Stimulated activated CD8-positive, alpha-beta memory T cell treated with anti-CD3 and anti-CD28 coated beads, Interleukin-2, amount 100 ng/mL, for 48 hours (primary cell): ENCODE results near the gene DLEC1.

ENCODE experiments used
- DNase-seq, 2 donors: peaks; one replicate each; pipeline ENCODE4 v3.0.0-alpha.2; 2020; ENCODE audit warnings: low read depth in 2 of 2

DLEC1 gene

DNA sequence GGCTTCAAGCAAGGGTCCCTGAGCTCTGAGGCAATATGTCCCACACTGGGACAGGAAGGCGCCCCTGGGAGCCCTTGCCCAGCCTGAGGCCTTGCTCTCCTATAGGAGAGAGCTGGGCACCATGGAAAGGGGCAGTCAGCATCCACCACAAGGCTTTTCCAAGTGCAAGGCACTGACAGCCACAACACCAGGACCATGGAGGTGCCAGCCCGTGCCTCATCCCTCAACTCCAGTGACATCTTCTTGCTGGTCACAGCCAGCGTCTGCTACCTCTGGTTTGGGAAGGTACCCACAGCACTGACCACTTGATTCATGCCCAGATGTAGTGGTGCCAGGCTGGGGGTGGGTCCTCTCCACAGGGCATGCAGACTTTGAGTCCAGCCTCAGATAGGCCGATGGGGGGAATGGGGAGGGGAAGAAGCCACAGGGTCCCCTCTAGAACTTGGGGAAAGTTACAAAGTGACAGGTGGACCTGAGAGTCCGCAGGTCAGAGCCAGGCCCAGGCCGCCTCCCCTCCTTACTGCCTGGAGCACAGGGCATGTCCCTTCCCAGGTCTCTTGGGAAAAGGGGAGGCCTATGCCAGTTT is 36.6 kb upstream of the DLEC1 start:
- no peak for DNase-seq

GRCh38 chr3:38002940-38003339 is 36.1 kb upstream of the DLEC1 start:
- no peak for DNase-seq

GRCh38 chr3:38003371-38003816 is 35.6 kb upstream of the DLEC1 start:
- peak; percentile 51 to 55 for DNase-seq

- DNase-seq, result no peak
Measured at GRCh38 chr3:38003817-38004414, 35.1 kb upstream of the DLEC1 start.

GRCh38 chr3:38004415-38005075 is 34.5 kb upstream of the DLEC1 start:
- DNase-seq, result peak in 1 of 2 donors; percentile 37

GRCh38 chr3:38005076-38006020 is 33.7 kb upstream of the DLEC1 start:
- no peak for DNase-seq

DNA sequence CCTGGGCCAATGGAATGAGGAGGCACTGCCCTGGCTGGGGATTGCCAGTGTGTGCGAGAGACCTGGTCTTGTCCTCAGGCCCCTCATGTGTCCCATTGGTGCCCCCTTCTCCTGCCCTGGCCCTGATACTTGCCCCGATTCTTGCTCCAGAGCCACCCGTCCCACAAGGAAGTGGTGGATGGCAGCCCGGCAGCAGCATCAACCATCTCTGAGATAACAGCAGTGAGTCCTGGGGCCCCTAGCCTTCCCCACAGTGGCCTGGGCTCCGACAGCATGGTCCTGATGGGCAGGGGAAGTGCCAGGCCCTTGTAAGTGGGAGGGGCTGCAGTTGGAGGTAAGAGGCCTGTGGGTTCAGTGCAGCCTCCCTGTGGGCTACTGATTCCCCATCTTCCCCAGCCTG is 33.0 kb upstream of the DLEC1 start:
- no peak for DNase-seq

- DNase-seq, result no peak
Measured at GRCh38 chr3:38006445-38006995, 32.5 kb upstream of the DLEC1 start.

GRCh38 chr3:38007754-38008090 is 31.3 kb upstream of the DLEC1 start:
- no peak for DNase-seq

- DNase-seq, result no peak
Measured at GRCh38 chr3:38008191-38008701, 30.8 kb upstream of the DLEC1 start.

DNA sequence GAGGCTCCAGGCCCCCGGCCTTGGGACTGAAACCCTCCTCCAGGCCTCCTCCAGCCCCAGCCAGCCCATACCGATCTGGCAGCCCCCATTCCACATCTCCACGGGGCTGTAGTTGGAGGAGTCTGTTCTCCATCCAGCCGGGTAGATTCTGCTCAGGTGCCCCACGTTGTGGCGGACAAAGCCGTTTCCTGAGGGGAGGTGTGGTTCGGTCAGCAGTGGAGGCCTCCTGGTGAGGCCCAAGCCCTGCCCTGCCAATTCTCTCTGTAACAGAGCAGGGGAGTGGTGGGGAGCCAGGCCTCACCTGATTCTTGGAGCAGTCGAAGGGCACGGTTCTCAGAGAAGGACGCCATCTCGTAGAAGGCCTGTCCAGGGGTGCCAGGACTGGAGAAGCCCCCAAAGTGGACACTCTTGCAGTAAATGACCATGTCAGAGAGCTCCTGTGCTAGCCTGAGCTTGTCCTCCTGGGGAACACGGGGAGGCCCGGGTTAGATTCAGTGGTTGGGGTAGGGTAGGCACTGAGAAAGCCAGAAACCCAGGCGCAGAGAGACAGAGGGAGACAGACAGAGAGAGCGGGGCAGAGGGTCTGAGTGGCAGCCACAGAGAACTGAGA is 29.9 kb upstream of the DLEC1 start:
- DNase-seq, result no peak

- DNase-seq, result no peak
Measured at GRCh38 chr3:38009807-38010591, 29.0 kb upstream of the DLEC1 start.

DNA sequence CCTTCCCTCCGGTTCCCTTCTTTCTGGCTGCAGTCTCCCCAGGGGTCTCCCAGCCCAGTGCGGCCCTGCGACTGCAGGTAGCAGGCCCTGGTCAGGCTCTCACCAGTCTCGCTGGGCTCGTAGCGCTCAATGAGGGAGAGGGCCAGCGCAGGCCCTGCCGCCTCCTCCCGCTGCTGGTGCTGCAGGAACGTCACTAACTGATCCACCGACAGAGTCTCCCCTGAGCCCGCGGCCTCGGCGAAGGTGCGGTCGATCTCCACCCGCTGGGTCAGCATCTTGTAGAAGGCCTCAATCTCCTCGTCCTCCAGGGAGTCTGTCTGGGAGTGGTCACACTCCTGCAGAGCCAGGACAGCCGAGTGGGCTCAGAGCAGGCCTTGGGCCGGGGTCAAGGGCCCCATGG is 27.9 kb upstream of the DLEC1 start:
- DNase-seq, result no peak

DNA sequence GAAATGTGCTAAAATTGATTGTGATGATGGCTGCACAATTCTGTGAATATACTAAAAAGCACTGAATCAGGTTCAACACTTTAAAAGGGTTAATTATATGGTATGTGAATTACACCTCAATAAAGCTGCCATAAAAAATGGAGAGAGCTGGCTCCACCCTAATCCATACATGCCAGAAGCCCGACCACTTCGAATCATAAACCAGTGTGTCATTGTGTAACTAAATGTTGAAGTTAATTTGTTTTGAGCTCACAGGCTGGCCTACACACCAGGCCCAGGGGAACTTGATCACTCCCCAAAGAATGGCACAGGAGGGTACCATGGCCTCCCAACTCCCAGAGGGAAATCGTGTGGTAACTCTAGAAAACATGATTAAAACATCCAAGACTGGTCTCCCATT is 23.5 kb upstream of the DLEC1 start:
- no peak for DNase-seq

GRCh38 chr3:38015984-38016383 is 23.0 kb upstream of the DLEC1 start:
- DNase-seq, result no peak

GRCh38 chr3:38016410-38016809 is 22.6 kb upstream of the DLEC1 start:
- DNase-seq, result no peak

DNA sequence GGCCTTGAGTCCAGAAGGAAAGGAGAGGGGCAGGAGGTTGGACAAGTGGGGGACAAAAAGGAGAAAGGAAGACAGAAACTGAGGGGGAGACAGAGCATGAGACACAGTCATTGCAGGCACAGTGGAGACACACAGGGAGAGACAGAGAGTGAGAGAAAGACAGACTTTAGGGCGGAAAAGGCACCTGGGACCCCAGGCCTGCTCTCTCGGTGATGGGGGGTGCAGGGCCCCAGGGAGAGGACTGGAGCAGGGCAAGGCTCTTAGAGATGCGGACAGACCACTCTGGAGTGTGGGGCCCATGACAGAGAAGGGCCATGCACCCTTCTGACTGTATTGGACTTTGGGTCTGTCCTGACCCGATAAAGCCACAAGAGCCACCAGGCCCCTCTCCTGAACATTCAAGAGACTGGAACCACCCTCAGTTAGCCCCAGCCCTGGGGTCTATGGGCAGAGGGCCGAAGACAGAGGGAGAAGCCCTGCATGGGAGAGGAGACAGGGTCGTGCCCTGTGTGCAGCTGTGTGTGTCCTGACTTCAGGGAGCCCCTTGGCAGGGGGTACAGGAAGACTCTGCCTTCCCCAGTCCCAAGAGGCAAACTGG is 22.1 kb upstream of the DLEC1 start:
- DNase-seq, result no peak

GRCh38 chr3:38017445-38018295 is 21.3 kb upstream of the DLEC1 start:
- DNase-seq, result no peak
